T-helper 1 cell treated with Interleukin-12 subunit alpha and Interleukin-12 subunit beta and Interleukin-4 antibody, amounts not matched to agents 30 μg/mL and 1 μg/mL, for 36 hours (primary cell): ENCODE measurements around the gene BLCAP.
"Not testable (repeated sequence)": the region's sequence is repeated elsewhere in the genome, so short reads cannot be mapped to it uniquely, and the experiment has no call there.

ENCODE experiments used
- H3K27ac Mint-ChIP-seq: one replicate; pipeline ENCODE4 v1.8.0; 2021; ENCODE audit warnings: mild to moderate bottlenecking, mixed read lengths
- H3K27me3 Mint-ChIP-seq: one replicate; pipeline ENCODE4 v1.8.0; 2021; ENCODE audit warnings: low read depth, mixed read lengths
- H3K36me3 Mint-ChIP-seq: one replicate; pipeline ENCODE4 v1.8.0; 2021; ENCODE audit warnings: low read depth, mixed read lengths
- H3K4me1 Mint-ChIP-seq: one replicate; pipeline ENCODE4 v1.8.0; 2021; ENCODE audit warnings: low read depth, mixed read lengths
- H3K4me3 Mint-ChIP-seq: one replicate; pipeline ENCODE4 v1.8.0; 2021; ENCODE audit warnings: mild to moderate bottlenecking, moderate library complexity, mixed read lengths
- H3K9me3 Mint-ChIP-seq: one replicate; pipeline ENCODE4 v1.8.0; 2021; ENCODE audit warnings: mixed read lengths

Gene BLCAP

GRCh38 chr20:37503256-37503927 is 24.3 kb downstream of the BLCAP start:
- Mint-ChIP-seq H3K27ac (no peak overlapping the region), H3K9me3 (no peaks in the 10 kb centered on the region), H3K4me1 (no peaks in the 10 kb centered on the region), H3K4me3 (no peak overlapping the region), H3K36me3 (no peaks in the 10 kb centered on the region), H3K27me3 (no peaks in the 10 kb centered on the region)

- H3K4me3 Mint-ChIP-seq, result no peak overlapping the region
- H3K9me3 Mint-ChIP-seq, result no peaks in the 10 kb centered on the region
- no peaks in the 10 kb centered on the region for H3K4me1 Mint-ChIP-seq
- no peaks in the 10 kb centered on the region for H3K36me3 Mint-ChIP-seq
- H3K27me3 Mint-ChIP-seq, result no peaks in the 10 kb centered on the region
- no peak overlapping the region for H3K27ac Mint-ChIP-seq
Observed at GRCh38 chr20:37502654-37503053, 25.0 kb downstream of the BLCAP start.

GRCh38 chr20:37501940-37502339 is 25.7 kb downstream of the BLCAP start:
- H3K27ac Mint-ChIP-seq, result no peak overlapping the region
- H3K27me3 Mint-ChIP-seq, result no peaks in the 10 kb centered on the region
- H3K9me3 Mint-ChIP-seq, result no peaks in the 10 kb centered on the region
- no peak overlapping the region for H3K4me3 Mint-ChIP-seq
- H3K4me1 Mint-ChIP-seq, result no peaks in the 10 kb centered on the region
- no peaks in the 10 kb centered on the region for H3K36me3 Mint-ChIP-seq

GRCh38 chr20:37500311-37500710 is 27.4 kb downstream of the BLCAP start:
- Mint-ChIP-seq H3K27me3 (no peaks in the 10 kb centered on the region), H3K9me3 (no peaks in the 10 kb centered on the region), H3K4me1 (no peaks in the 10 kb centered on the region), H3K36me3 (no peaks in the 10 kb centered on the region), H3K4me3 (no peak overlapping the region), H3K27ac (no peak overlapping the region)

GRCh38 chr20:37498066-37498665 is 29.5 kb downstream of the BLCAP start:
- no peak overlapping the region for H3K4me3 Mint-ChIP-seq
- no peaks in the 10 kb centered on the region for H3K9me3 Mint-ChIP-seq
- no peaks in the 10 kb centered on the region for H3K4me1 Mint-ChIP-seq
- no peaks in the 10 kb centered on the region for H3K36me3 Mint-ChIP-seq
- no peaks in the 10 kb centered on the region for H3K27me3 Mint-ChIP-seq
- H3K27ac Mint-ChIP-seq, result no peak overlapping the region

DNA sequence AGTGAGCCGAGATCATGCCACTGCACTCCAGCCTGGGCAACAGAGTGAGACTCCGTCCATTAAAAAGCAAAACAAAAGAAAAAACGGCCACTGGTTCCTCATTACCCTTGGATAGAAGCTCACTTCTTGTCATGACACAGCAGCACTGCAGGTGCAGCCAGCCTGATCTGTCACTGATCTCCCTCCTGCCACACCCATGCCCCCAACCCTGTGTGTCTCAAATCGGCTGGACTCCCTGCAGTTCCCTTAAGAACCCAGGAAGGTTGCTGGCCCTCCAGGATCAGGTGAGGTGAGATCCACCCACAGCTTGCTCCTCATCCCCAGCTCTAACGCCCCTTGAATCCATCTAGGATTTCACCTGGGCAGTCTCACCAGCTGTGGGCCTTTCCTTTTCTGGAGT is 32.9 kb downstream of the BLCAP start:
- no peaks in the 10 kb centered on the region for H3K4me1 Mint-ChIP-seq
- no peaks in the 10 kb centered on the region for H3K27me3 Mint-ChIP-seq
- no peaks in the 10 kb centered on the region for H3K9me3 Mint-ChIP-seq
- no peak overlapping the region for H3K27ac Mint-ChIP-seq
- H3K36me3 Mint-ChIP-seq, result no peaks in the 10 kb centered on the region
- no peak overlapping the region for H3K4me3 Mint-ChIP-seq

DNA sequence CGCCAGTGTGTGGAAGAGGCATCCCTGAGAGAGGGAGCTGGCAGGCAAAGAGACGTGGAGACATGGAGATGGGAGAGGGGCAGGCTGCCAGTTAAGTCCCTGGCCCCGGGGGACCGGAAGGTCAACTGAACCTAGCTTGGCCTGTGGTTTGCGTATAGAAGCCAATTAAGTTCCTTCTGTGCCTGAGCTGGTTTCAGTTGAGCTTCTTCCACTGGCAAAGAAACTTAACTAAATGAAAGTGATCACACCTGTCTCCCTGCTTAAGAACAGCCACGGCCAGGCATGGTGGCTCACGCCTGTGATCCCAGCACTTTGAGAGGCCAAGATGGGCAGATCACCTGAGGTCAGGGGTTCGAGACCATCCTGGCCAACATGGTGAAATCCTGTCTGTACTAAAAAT is 33.4 kb downstream of the BLCAP start:
- Mint-ChIP-seq H3K27me3 (no peaks in the 10 kb centered on the region), H3K4me3 (no peak overlapping the region), H3K9me3 (no peaks in the 10 kb centered on the region), H3K4me1 (no peaks in the 10 kb centered on the region), H3K27ac (no peak overlapping the region), H3K36me3 (no peaks in the 10 kb centered on the region)

DNA sequence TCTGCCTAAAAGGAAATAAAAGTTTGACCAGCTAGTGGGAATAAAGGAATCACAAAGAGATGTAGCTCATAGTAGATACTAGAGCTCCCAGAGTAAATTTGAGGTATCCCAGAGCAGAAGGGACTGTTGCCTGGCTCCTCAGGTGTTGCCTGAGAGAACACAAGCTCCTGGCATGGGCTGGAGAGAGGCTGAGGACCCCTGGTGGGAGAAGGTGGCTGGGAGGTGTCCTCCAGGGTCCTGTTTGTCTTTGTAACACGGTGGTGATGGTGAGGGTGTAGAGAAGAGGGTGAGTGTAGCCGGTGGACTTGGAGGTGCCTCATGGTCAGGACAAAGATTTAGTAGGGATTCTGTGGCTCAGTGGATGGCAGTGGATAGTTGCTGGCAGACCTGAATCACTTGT is 34.7 kb downstream of the BLCAP start:
- H3K36me3 Mint-ChIP-seq, result no peaks in the 10 kb centered on the region

GRCh38 chr20:37492096-37492625 is 35.5 kb downstream of the BLCAP start:
- Mint-ChIP-seq H3K4me1 (no peaks in the 10 kb centered on the region), H3K27ac (no peak overlapping the region), H3K9me3 (no peaks in the 10 kb centered on the region), H3K36me3 (no peaks in the 10 kb centered on the region), H3K4me3 (no peak overlapping the region), H3K27me3 (no peaks in the 10 kb centered on the region)

More for the DNA sequence above, 34.7 kb downstream of the BLCAP start:
- H3K4me1 Mint-ChIP-seq, result no peaks in the 10 kb centered on the region
- no peaks in the 10 kb centered on the region for H3K9me3 Mint-ChIP-seq
- H3K4me3 Mint-ChIP-seq, result no peak overlapping the region
- H3K27ac Mint-ChIP-seq, result no peak overlapping the region
- no peaks in the 10 kb centered on the region for H3K27me3 Mint-ChIP-seq

DNA sequence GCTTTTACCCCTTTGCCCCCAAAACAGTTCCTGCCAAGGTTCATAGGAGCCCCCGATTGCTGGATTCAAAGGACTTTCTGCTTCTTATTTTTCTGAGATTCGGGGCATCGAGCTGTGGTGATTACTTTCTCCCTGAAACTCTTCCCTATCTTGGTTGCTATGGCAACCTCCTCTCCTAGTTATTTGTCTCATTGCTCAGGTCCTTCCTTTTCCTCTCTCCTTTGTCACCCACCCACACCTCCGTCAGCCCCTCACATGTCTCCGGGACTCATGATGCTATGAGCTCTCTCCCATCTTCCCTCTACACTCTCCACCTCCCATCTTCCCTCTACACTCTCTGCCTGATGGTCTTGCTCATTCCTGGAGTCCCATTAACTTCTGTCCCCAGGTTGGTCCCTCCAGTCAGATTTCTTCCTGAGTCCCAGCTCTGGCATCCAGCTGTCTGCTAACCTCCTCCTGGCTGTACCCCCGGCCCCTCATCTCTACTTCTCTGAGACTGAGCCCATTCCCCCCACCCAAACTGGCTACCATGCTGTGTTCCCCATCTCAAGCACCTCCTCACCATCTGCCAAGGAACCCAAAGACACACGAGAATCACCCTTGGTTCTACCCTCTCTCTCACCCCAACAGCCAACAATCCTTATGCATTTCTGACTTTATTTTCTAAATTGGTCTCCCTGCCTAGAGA is 36.9 kb downstream of the BLCAP start:
- no peaks in the 10 kb centered on the region for H3K36me3 Mint-ChIP-seq
- no peaks in the 10 kb centered on the region for H3K9me3 Mint-ChIP-seq
- H3K4me1 Mint-ChIP-seq, result no peaks in the 10 kb centered on the region
- H3K27ac Mint-ChIP-seq, result no peak overlapping the region
- H3K4me3 Mint-ChIP-seq, result no peak overlapping the region
- H3K27me3 Mint-ChIP-seq, result peaks cover 4% of the 10 kb centered on the region

GRCh38 chr20:37486209-37486608 is 41.5 kb downstream of the BLCAP start:
- not testable (repeated sequence) for H3K4me3 Mint-ChIP-seq, H3K4me1 Mint-ChIP-seq, H3K27ac Mint-ChIP-seq, H3K9me3 Mint-ChIP-seq, H3K36me3 Mint-ChIP-seq
- peaks cover 20% of the 10 kb centered on the region for H3K27me3 Mint-ChIP-seq

- Mint-ChIP-seq H3K27ac (no peak overlapping the region), H3K9me3 (no peaks in the 10 kb centered on the region), H3K4me3 (no peak overlapping the region), H3K36me3 (no peaks in the 10 kb centered on the region), H3K4me1 (no peaks in the 10 kb centered on the region), H3K27me3 (peaks cover 20% of the 10 kb centered on the region)
Observed at GRCh38 chr20:37484331-37484730, 43.3 kb downstream of the BLCAP start.

DNA sequence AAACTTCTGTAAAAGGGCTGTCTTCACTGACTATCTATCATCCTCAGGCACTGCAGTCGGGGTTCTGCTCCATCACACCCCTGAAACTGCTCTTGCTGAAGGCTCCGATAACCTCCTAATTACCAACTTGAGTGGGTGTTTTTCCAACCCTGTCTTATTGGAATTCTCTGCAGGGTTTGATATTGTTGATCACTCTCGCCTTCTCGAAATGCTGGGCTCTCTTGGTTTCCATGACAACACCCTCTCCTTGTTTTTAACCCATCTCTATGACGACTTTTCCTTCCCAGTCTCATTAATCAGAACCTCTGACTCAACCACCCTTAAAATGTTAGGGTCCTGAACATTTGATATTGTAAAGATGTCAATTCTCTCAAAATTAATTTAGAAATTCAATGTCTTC is 46.1 kb downstream of the BLCAP start:
- Mint-ChIP-seq H3K9me3 (no peaks in the 10 kb centered on the region), H3K4me3 (no peak overlapping the region)

DNA sequence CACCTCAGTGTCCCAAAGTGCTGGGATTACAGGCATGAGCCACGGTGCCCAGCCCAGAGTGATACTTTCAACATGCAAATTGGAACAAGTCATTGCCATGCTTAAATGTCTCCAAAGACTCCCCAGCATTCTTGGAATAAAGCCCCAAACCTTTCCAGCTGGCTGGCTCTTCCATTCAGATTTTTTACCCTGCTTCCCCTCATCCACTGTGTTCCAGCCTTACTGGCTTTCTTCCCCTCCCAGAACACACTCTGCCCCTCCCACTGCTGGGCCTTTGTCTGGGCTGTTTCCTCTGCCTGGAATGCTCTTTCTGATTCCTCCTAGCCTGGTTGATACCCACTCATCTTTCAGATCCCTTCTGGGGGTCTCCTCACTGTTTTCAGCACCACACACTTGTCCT is 46.8 kb downstream of the BLCAP start:
- H3K27me3 Mint-ChIP-seq, result peaks cover 22% of the 10 kb centered on the region
- H3K9me3 Mint-ChIP-seq, result no peaks in the 10 kb centered on the region
- no peak overlapping the region for H3K4me3 Mint-ChIP-seq
- no peaks in the 10 kb centered on the region for H3K36me3 Mint-ChIP-seq
- H3K4me1 Mint-ChIP-seq, result no peaks in the 10 kb centered on the region
- H3K27ac Mint-ChIP-seq, result no peak overlapping the region

More for the DNA sequence above, 46.1 kb downstream of the BLCAP start:
- Mint-ChIP-seq H3K36me3 (no peaks in the 10 kb centered on the region), H3K4me1 (no peaks in the 10 kb centered on the region), H3K27ac (no peak overlapping the region), H3K27me3 (peaks cover 22% of the 10 kb centered on the region)
